ENCODE results near the gene DCHS1.

DNA sequence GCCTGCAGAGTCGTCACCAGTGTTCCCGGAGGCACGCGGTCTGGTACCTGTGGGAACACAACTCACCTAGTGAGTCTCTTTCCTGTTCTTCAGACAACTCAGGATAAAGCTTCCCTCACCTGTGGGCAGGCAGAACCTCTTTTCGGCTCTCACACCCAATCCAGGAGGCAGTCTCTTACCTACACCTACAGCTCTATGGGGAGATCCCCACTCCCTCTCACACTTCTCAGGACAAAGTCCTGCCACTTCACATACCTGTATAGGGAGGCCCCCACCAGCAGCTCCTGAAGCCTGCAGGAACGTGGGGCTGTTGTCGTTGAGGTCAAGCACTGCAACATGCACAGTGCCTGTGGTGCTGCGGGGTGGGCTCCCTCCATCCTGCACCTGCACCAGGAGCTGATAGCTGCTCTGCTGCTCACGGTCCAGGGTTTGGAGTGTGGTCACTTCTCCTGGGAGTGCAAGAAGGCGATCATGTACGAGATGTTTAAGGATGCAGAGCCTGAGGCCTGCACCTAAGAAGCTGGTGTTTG lies 24.2 kb downstream of the DCHS1 start:
- TF ChIP-seq, protein P1, sequence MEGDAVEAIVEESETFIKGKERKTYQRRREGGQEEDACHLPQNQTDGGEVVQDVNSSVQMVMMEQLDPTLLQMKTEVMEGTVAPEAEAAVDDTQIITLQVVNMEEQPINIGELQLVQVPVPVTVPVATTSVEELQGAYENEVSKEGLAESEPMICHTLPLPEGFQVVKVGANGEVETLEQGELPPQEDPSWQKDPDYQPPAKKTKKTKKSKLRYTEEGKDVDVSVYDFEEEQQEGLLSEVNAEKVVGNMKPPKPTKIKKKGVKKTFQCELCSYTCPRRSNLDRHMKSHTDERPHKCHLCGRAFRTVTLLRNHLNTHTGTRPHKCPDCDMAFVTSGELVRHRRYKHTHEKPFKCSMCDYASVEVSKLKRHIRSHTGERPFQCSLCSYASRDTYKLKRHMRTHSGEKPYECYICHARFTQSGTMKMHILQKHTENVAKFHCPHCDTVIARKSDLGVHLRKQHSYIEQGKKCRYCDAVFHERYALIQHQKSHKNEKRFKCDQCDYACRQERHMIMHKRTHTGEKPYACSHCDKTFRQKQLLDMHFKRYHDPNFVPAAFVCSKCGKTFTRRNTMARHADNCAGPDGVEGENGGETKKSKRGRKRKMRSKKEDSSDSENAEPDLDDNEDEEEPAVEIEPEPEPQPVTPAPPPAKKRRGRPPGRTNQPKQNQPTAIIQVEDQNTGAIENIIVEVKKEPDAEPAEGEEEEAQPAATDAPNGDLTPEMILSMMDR (IDR thresholded peaks at IDR 0.05) = no peak
- no peak for TF ChIP-seq POLR2A (IDR thresholded peaks at IDR 0.05)
